Osteoblast (primary cell): ENCODE measurements around the gene FRMD4A. TPM values are rescaled to one million over a fixed set of nuclear protein-coding genes. Genes with fewer than 3 reads are reported as not detected.

Experiments used
- DNase-seq: peaks from one replicate; pipeline ENCODE4 v3.0.0; 2011; ENCODE audit warnings: low spot score, mixed read lengths; ENCODE audit not compliant: insufficient read length; ENCODE audit errors: missing footprints
- H2AFZ ChIP-seq: 2 replicates; pipeline ENCODE4 v1.6.0; 2011; ENCODE audit warnings: mild to moderate bottlenecking, low read length
- H3K27ac ChIP-seq: 2 replicates; pipeline ENCODE4 v1.5.1; 2011; ENCODE audit warnings: mild to moderate bottlenecking, low read depth, low read length, moderate library complexity
- H3K27me3 ChIP-seq: 2 replicates; pipeline ENCODE4 v1.6.0; 2012; ENCODE audit warnings: mild to moderate bottlenecking, control low read depth, inconsistent platforms, low read length, moderate library complexity; ENCODE audit not compliant: insufficient read depth
- H3K36me3 ChIP-seq: 2 replicates; pipeline ENCODE4 v1.5.1; 2011; ENCODE audit warnings: mild to moderate bottlenecking, low read length, control low read depth, moderate library complexity; ENCODE audit not compliant: insufficient read depth
- H3K4me1 ChIP-seq: 2 replicates; pipeline ENCODE4 v1.5.1; 2011; ENCODE audit warnings: mild to moderate bottlenecking, low read length, control low read depth, moderate library complexity; ENCODE audit not compliant: insufficient read depth
- H3K4me2 ChIP-seq: 2 replicates; pipeline ENCODE4 v1.6.0; 2011; ENCODE audit warnings: mild to moderate bottlenecking, low read length; ENCODE audit not compliant: insufficient read depth
- H3K4me3 ChIP-seq: fragments of 200-600 bp; sonication (generic); 3 replicates; pipeline ENCODE4 v1.5.1; 2012; ENCODE audit warnings: mild to moderate bottlenecking, low read length, inconsistent platforms; ENCODE audit not compliant: insufficient read depth
- H3K79me2 ChIP-seq: 2 replicates; pipeline ENCODE4 v1.6.0; 2012; ENCODE audit warnings: mild to moderate bottlenecking, low read length, control low read depth, inconsistent platforms; ENCODE audit not compliant: insufficient read depth
- H3K9me3 ChIP-seq: 2 replicates; pipeline ENCODE4 v1.5.1; 2011; ENCODE audit warnings: low read depth, low read length, control low read depth
- H4K20me1 ChIP-seq: 2 replicates; pipeline ENCODE4 v1.6.0; 2012; ENCODE audit warnings: mild to moderate bottlenecking, low read length, control low read depth; ENCODE audit not compliant: insufficient read depth
- CTCF ChIP-seq: IDR thresholded peaks from 2 replicates; pipeline ENCODE4 v1.5.1; 2011; ENCODE audit warnings: mild to moderate bottlenecking, low read depth, low read length, moderate library complexity; ENCODE audit errors: extremely low read depth
- total RNA-seq: library from RNA; depleted of rRNA; stranded (reverse); fragments of >200 nt; gene quantifications from 2 replicates; pipeline ENCODE4 v1.2.3, GENCODE V29; 2012

Gene FRMD4A
- total RNA-seq, 1 donor = 41.3 TPM

- Histone ChIP-seq H3K4me1 (no peaks in the 10 kb centered on the region), H4K20me1 (no peaks in the 10 kb centered on the region), H3K4me3 (no peak overlapping the region), H2AFZ (no peak overlapping the region), H3K27ac (no peak overlapping the region), H3K27me3 (peaks cover 15% of the 10 kb centered on the region), H3K9me3 (no peaks in the 10 kb centered on the region), H3K36me3 (no peaks in the 10 kb centered on the region), H3K4me2 (no peak overlapping the region), H3K79me2 (no peaks in the 10 kb centered on the region)
- no peak for TF ChIP-seq CTCF
- no peak for DNase-seq
Observed at GRCh38 chr10:14285941-14286560, 44.7 kb downstream of the FRMD4A start.

- Histone ChIP-seq H2AFZ (no peak overlapping the region), H3K4me3 (no peak overlapping the region), H3K4me1 (no peaks in the 10 kb centered on the region), H3K9me3 (no peaks in the 10 kb centered on the region), H3K27me3 (peaks cover 32% of the 10 kb centered on the region), H3K79me2 (no peaks in the 10 kb centered on the region), H3K4me2 (no peak overlapping the region), H3K36me3 (no peaks in the 10 kb centered on the region), H3K27ac (no peak overlapping the region), H4K20me1 (no peaks in the 10 kb centered on the region)
- no peak for TF ChIP-seq CTCF
- no peak for DNase-seq
Observed at GRCh38 chr10:14282276-14282675, 48.4 kb downstream of the FRMD4A start.

- Histone ChIP-seq H2AFZ (no peak overlapping the region), H3K27me3 (peaks cover 38% of the 10 kb centered on the region), H3K79me2 (no peaks in the 10 kb centered on the region), H3K4me3 (no peak overlapping the region), H3K4me1 (no peaks in the 10 kb centered on the region), H3K9me3 (no peaks in the 10 kb centered on the region), H4K20me1 (no peaks in the 10 kb centered on the region), H3K36me3 (no peaks in the 10 kb centered on the region), H3K4me2 (no peak overlapping the region), H3K27ac (no peak overlapping the region)
- no peak for DNase-seq
- no peak for TF ChIP-seq CTCF
Observed at GRCh38 chr10:14278533-14278932, 52.2 kb downstream of the FRMD4A start.

GRCh38 chr10:14276210-14276609 is 54.5 kb downstream of the FRMD4A start:
- Histone ChIP-seq H3K27me3 (peaks cover 38% of the 10 kb centered on the region), H2AFZ (no peak overlapping the region)
- DNase-seq = no peak

More at GRCh38 chr10:14276210-14276609, 54.5 kb downstream of the FRMD4A start:
- H4K20me1 ChIP-seq = no peaks in the 10 kb centered on the region
- no peak for TF ChIP-seq CTCF
- no peaks in the 10 kb centered on the region for H3K9me3 ChIP-seq
- no peak overlapping the region for H3K4me3 ChIP-seq
- H3K27ac ChIP-seq = no peak overlapping the region
- no peaks in the 10 kb centered on the region for H3K4me1 ChIP-seq
- no peaks in the 10 kb centered on the region for H3K36me3 ChIP-seq
- no peak overlapping the region for H3K4me2 ChIP-seq
- H3K79me2 ChIP-seq = no peaks in the 10 kb centered on the region
